Smooth muscle cell (in vitro differentiated cells): Measurements from ENCODE around the gene CXXC1. TPM values are rescaled to one million over a fixed set of nuclear protein-coding genes. Genes with fewer than 3 reads are reported as not detected.
A peak's percentile ranks its signal among the peaks of the same experiment; 100 is the strongest.
"Not testable (repeated sequence)": the region's sequence is repeated elsewhere in the genome, so short reads cannot be mapped to it uniquely, and the experiment has no call there.

ENCODE experiments used
- DNase-seq: peaks from one replicate; lab custom pipeline; 2025; ENCODE audit not compliant: unreplicated experiment; lab: John Stamatoyannopoulos, UW
- H2AFZ ChIP-seq: fragments of 200-600 bp; sonication (generic); 2 replicates; pipeline ENCODE4 v1.6.0; 2016; ENCODE audit warnings: antibody characterized with exemption, low read depth, mild to moderate bottlenecking
- H3F3A ChIP-seq: fragments of 200-600 bp; sonication (generic); 2 replicates; pipeline ENCODE4 v1.6.0; 2017; ENCODE audit warnings: antibody characterized with exemption, low read depth
- H3K27ac ChIP-seq: fragments of 200-600 bp; sonication (generic); 2 replicates; pipeline ENCODE4 v1.5.1; 2016; ENCODE audit warnings: low read depth, mild to moderate bottlenecking
- H3K27me3 ChIP-seq: fragments of 200-600 bp; sonication (generic); 2 replicates; pipeline ENCODE4 v1.6.1; 2016; ENCODE audit warnings: low read depth, mild to moderate bottlenecking
- H3K36me3 ChIP-seq: fragments of 200-600 bp; sonication (generic); 2 replicates; pipeline ENCODE4 v1.5.1; 2016; ENCODE audit warnings: low read depth
- H3K4me1 ChIP-seq: fragments of 200-600 bp; sonication (generic); 2 replicates; pipeline ENCODE4 v1.5.1; 2016; ENCODE audit warnings: low read depth
- H3K4me2 ChIP-seq: fragments of 200-600 bp; sonication (generic); 2 replicates; pipeline ENCODE4 v1.6.0; 2016; ENCODE audit warnings: mild to moderate bottlenecking
- H3K4me3 ChIP-seq: fragments of 200-600 bp; sonication (generic); 2 replicates; pipeline ENCODE4 v1.5.1; 2016; ENCODE audit warnings: mild to moderate bottlenecking
- H3K79me2 ChIP-seq: fragments of 200-600 bp; sonication (generic); 2 replicates; pipeline ENCODE4 v1.6.0; 2016; ENCODE audit warnings: low read depth, mild to moderate bottlenecking
- H3K9ac ChIP-seq: fragments of 200-600 bp; sonication (generic); 2 replicates; pipeline ENCODE4 v1.6.0; 2016; ENCODE audit warnings: low read depth
- H3K9me3 ChIP-seq: fragments of 200-600 bp; sonication (generic); replicated peaks from 2 replicates; pipeline ENCODE4 v1.5.1; 2016; ENCODE audit warnings: low read depth
- H4K20me1 ChIP-seq: fragments of 200-600 bp; sonication (generic); 2 replicates; pipeline ENCODE4 v1.6.0; 2016; ENCODE audit warnings: low read depth
- WGBS: methylation state at CpG from one replicate; pipeline ENCODE4 v1.1.7; 2016; ENCODE audit warnings: low lambda C conversion rate; 5-methylcytosine and 5-hydroxymethylcytosine counted together
- polyA plus RNA-seq: library from polyadenylated mRNA; unstranded; fragments of >200 nt; fragmentation: Nextera tagmentation; extraction: Ambion mirVana; gene quantifications from 2 replicates; pipeline ENCODE4 v1.2.1, GENCODE V29; 2016
- total RNA-seq: library from RNA; depleted of rRNA; stranded (reverse); fragments of >200 nt; gene quantifications from 2 replicates; pipeline ENCODE4 v1.2.3, GENCODE V29; 2014
- TF ChIP-seq, protein P1 (sequence below): fragments of 200-600 bp; sonication (generic); IDR thresholded peaks from 2 replicates; pipeline ENCODE4 v1.5.1; 2017; ENCODE audit warnings: borderline replicate concordance, mild to moderate bottlenecking, antibody characterized with exemption; ENCODE audit not compliant: insufficient read depth, poor library complexity, severe bottlenecking

CXXC1 gene
- total and polyA plus RNA-seq, 2 experiments from 2014 or later: 15.4 to 39.6 TPM

GRCh38 chr18:50289108-50289443, 1.6 kb upstream of the CXXC1 start:
- Histone ChIP-seq H3F3A (no peaks in the 10 kb centered on the region), H3K27ac (no peak overlapping the region), H3K9me3 (no peaks in the 10 kb centered on the region), H3K9ac (no peak overlapping the region), H3K4me3 (no peak overlapping the region), H4K20me1 (no peaks in the 10 kb centered on the region), H3K79me2 (peaks cover 7% of the 10 kb centered on the region), H3K27me3 (no peaks in the 10 kb centered on the region), H3K36me3 (no peaks in the 10 kb centered on the region), H3K4me1 (peaks cover 4% of the 10 kb centered on the region), H2AFZ (no peak overlapping the region), H3K4me2 (no peak overlapping the region)
- TF ChIP-seq, protein P1, sequence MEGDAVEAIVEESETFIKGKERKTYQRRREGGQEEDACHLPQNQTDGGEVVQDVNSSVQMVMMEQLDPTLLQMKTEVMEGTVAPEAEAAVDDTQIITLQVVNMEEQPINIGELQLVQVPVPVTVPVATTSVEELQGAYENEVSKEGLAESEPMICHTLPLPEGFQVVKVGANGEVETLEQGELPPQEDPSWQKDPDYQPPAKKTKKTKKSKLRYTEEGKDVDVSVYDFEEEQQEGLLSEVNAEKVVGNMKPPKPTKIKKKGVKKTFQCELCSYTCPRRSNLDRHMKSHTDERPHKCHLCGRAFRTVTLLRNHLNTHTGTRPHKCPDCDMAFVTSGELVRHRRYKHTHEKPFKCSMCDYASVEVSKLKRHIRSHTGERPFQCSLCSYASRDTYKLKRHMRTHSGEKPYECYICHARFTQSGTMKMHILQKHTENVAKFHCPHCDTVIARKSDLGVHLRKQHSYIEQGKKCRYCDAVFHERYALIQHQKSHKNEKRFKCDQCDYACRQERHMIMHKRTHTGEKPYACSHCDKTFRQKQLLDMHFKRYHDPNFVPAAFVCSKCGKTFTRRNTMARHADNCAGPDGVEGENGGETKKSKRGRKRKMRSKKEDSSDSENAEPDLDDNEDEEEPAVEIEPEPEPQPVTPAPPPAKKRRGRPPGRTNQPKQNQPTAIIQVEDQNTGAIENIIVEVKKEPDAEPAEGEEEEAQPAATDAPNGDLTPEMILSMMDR: no peak
- 92% methylated on average over 4 of the region's 4 CpGs for WGBS
- no peak for DNase-seq

DNA sequence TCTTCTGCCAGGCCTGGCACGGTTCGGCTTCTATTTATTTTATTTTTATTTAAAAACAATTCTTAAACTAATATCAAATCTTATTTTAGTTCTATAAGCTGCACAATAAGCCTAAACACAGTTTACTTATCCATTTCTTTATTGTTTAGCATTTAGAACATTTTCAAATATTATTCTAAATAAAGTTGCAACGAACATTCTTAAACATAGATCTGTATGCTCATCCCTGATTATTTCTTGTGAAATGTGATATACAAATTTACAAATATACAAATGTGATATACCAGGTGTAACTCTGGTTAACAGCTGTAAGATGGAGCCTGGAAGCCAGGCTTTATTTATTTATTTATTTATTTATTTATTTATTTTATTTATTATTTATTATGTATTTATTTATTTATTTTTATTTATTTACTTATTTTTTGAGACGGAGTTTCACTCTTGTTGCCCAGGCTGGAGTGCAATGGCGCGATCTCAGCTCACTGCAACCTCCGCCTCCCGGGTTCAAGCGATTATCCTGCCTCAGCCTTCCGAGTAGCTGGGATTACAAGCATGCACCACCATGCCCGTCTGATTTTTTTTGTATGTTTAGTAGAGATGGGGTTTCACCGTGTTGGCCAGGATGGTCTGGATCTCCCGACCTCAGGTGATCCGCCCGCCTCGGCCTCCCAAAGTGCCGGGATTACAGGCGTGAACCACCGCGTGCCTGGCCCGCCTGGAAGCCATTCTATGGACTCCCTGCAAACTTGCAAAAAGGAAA, 1.0 kb upstream of the CXXC1 start:
- not testable (repeated sequence) for DNase-seq, H3F3A ChIP-seq, H3K79me2 ChIP-seq, H3K27me3 ChIP-seq, H3K9me3 ChIP-seq, H3K4me1 ChIP-seq, H3K36me3 ChIP-seq, H4K20me1 ChIP-seq
- Histone ChIP-seq H3K4me2 (peak overlapping the region; percentile 89), H3K4me3 (peak overlapping the region; percentile 87), H3K9ac (peak overlapping the region; percentile 72), H2AFZ (peak overlapping the region; percentile 97), H3K27ac (peak overlapping the region; percentile 47)
- 80% methylated on average over 21 of the region's 21 CpGs for WGBS

- H3K9ac ChIP-seq: peak overlapping the region; percentile 72
- peak overlapping the region; percentile 87 for H3K4me3 ChIP-seq
- peaks cover 4% of the 10 kb centered on the region for H3K4me1 ChIP-seq
- WGBS: 2% methylated on average over 27 of the region's 27 CpGs
- no peaks in the 10 kb centered on the region for H3K36me3 ChIP-seq
- H3F3A ChIP-seq: no peaks in the 10 kb centered on the region
- H3K4me2 ChIP-seq: peak overlapping the region; percentile 81
- peaks cover 7% of the 10 kb centered on the region for H3K79me2 ChIP-seq
- DNase-seq: no peak
- H3K27me3 ChIP-seq: no peaks in the 10 kb centered on the region
- peak overlapping the region; percentile 75 for H2AFZ ChIP-seq
- TF ChIP-seq, protein P1: no peak
- peak overlapping the region; percentile 47 for H3K27ac ChIP-seq
- no peaks in the 10 kb centered on the region for H4K20me1 ChIP-seq
- H3K9me3 ChIP-seq: no peaks in the 10 kb centered on the region
Measured at GRCh38 chr18:50287028-50287440, 458 bp downstream of the CXXC1 start.

DNA sequence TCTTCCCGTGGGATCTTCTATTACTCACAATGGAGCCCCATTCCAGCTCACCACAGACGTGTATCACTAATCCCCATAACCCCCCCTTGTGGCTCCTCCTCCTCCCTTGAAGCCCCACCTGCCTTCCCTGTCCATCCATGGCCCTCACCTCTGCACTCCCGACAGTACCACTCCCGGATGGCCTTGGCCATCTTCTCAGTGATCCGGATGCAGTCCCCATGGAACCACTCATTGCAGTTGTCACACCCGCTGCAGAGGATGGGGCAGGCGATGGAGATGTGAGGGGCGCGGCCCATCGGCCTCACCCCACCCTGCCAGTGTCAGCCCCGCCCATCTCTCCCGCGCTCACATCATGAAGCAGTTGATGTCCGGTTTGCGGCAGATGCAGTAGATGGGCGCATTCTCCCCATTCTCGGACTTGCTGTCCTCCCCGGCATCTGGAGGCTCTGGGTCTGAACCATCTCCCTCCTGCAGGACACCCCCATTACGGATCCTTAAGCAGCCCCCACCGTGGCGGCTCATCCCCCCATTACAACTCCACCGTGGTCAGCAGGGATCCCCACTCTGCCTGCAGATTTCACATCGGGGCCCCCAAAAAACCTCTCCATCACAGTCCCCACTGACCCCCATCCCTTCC, 983 bp downstream of the CXXC1 start:
- Histone ChIP-seq H3K27ac (no peak overlapping the region), H3K27me3 (no peaks in the 10 kb centered on the region), H2AFZ (no peak overlapping the region), H4K20me1 (no peaks in the 10 kb centered on the region), H3K36me3 (no peaks in the 10 kb centered on the region), H3K4me1 (peaks cover 4% of the 10 kb centered on the region), H3F3A (no peaks in the 10 kb centered on the region), H3K4me2 (peak overlapping the region; percentile 81), H3K4me3 (peak overlapping the region; percentile 87), H3K9ac (peak overlapping the region; percentile 72), H3K9me3 (no peaks in the 10 kb centered on the region), H3K79me2 (peaks cover 7% of the 10 kb centered on the region)
- WGBS: 41% methylated on average over 16 of the region's 23 CpGs
- TF ChIP-seq, protein P1: no peak
- DNase-seq: no peak
